ENCODE results near the gene SARS1.

DNA sequence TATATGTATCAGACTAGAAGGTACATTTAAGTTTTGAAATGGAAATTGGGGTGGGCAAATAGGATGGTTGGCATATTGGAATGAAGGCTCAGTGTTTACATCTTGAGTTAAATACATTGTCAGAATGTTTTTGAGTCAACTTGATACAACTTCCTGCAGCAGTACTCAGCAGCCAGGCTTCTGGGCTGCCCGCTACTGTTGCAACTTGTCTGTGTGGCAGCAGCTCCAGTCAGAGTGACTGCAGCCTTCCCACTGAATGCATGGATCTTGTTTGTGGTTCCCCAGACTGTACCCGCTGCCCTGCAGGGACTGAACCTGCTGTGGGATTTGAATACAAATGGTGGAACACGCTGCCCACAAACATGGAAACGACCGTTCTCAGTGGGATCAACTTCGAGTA is 24.9 kb upstream of the SARS1 start:
- TF ChIP-seq, protein P1, sequence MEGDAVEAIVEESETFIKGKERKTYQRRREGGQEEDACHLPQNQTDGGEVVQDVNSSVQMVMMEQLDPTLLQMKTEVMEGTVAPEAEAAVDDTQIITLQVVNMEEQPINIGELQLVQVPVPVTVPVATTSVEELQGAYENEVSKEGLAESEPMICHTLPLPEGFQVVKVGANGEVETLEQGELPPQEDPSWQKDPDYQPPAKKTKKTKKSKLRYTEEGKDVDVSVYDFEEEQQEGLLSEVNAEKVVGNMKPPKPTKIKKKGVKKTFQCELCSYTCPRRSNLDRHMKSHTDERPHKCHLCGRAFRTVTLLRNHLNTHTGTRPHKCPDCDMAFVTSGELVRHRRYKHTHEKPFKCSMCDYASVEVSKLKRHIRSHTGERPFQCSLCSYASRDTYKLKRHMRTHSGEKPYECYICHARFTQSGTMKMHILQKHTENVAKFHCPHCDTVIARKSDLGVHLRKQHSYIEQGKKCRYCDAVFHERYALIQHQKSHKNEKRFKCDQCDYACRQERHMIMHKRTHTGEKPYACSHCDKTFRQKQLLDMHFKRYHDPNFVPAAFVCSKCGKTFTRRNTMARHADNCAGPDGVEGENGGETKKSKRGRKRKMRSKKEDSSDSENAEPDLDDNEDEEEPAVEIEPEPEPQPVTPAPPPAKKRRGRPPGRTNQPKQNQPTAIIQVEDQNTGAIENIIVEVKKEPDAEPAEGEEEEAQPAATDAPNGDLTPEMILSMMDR (IDR thresholded peaks at IDR 0.05), result no peak
- TF ChIP-seq EP300 (IDR thresholded peaks at IDR 0.05), result no peak

All from sigmoid colon (tissue), 4 donors.